Calu3 (cell line): ENCODE data around the gene SELP. TPM values are rescaled to one million over a fixed set of nuclear protein-coding genes. Genes with fewer than 3 reads are reported as not detected.
"Not testable (repeated sequence)": the region's sequence is repeated elsewhere in the genome, so short reads cannot be mapped to it uniquely, and the experiment has no call there.

Experiments
- BruUV-seq: library from RNA; stranded (reverse); fragments of 400-500 nt; replicated peaks from 2 replicates; lab custom pipeline; 2021; lab: Mats Ljungman, UMichigan
- CTCF ChIA-PET: fragments of 300-600 bp; sonication (Branson Sonifier 250); formaldehyde crosslinking; loops from one replicate; lab custom pipeline; 2022; ENCODE audit warnings: antibody characterized with exemption; lab: Charles Lee
- DNase-seq: peaks from one replicate; pipeline ENCODE4 v3.0.0; 2022
- H3K27ac Mint-ChIP-seq: one replicate; pipeline ENCODE4 v1.8.0; 2022; ENCODE audit warnings: mixed read lengths; ENCODE audit not compliant: unreplicated experiment
- H3K27me3 Mint-ChIP-seq: one replicate; pipeline ENCODE4 v1.8.0; 2022; ENCODE audit warnings: mixed read lengths; ENCODE audit not compliant: unreplicated experiment
- H3K36me3 Mint-ChIP-seq: one replicate; pipeline ENCODE4 v1.8.0; 2022; ENCODE audit warnings: mild to moderate bottlenecking, moderate library complexity, mixed read lengths; ENCODE audit not compliant: insufficient read depth, unreplicated experiment
- H3K4me1 Mint-ChIP-seq: one replicate; pipeline ENCODE4 v1.8.0; 2022; ENCODE audit warnings: mild to moderate bottlenecking, low read depth, mixed read lengths; ENCODE audit not compliant: unreplicated experiment
- H3K4me3 Mint-ChIP-seq: one replicate; pipeline ENCODE4 v1.8.0; 2022; ENCODE audit warnings: mild to moderate bottlenecking, low read depth, moderate library complexity, mixed read lengths; ENCODE audit not compliant: unreplicated experiment
- H3K9me3 Mint-ChIP-seq: one replicate; pipeline ENCODE4 v1.8.0; 2022; ENCODE audit warnings: low read depth, mixed read lengths; ENCODE audit not compliant: unreplicated experiment
- intact Hi-C: fragments of 100-400 bp; cut with micrococcal nuclease; formaldehyde crosslinking; loops from one replicate; pipeline ENCODE4 v1.10.0; 2022; ENCODE audit not compliant: unreplicated experiment
- total RNA-seq: library from RNA; stranded (reverse); gene quantifications from 2 replicates; pipeline ENCODE4 v1.2.3, GENCODE V29; 2022
- TF ChIP-seq, protein P1 (sequence below): fragments of 200-600 bp; IDR thresholded peaks from one replicate; pipeline ENCODE4 v1.8.0; 2022; ENCODE audit warnings: antibody characterized with exemption; ENCODE audit not compliant: unreplicated experiment

SELP gene
- total RNA-seq, 1 experiment from 2014 or later, result 0.47 TPM

- CTCF ChIA-PET, H3K4me3 Mint-ChIP-seq: not testable (repeated sequence)
Measured at GRCh38 chr1:169667227-169667639, 37.3 kb upstream of the SELP start.

GRCh38 chr1:169662680-169663079 lies 32.8 kb upstream of the SELP start:
- H3K4me3 Mint-ChIP-seq, CTCF ChIA-PET, BruUV-seq, intact Hi-C loops, H3K27ac Mint-ChIP-seq, DNase-seq, H3K27me3 Mint-ChIP-seq, H3K36me3 Mint-ChIP-seq, H3K9me3 Mint-ChIP-seq: not testable (repeated sequence)
- peaks cover 13% of the 10 kb centered on the region for H3K4me1 Mint-ChIP-seq

More at GRCh38 chr1:169667227-169667639, 37.3 kb upstream of the SELP start:
- H3K9me3 Mint-ChIP-seq, H3K36me3 Mint-ChIP-seq, intact Hi-C loops, H3K4me1 Mint-ChIP-seq, BruUV-seq, H3K27ac Mint-ChIP-seq, DNase-seq, H3K27me3 Mint-ChIP-seq: not testable (repeated sequence)

GRCh38 chr1:169661066-169661465 lies 31.1 kb upstream of the SELP start:
- H3K4me3 Mint-ChIP-seq, BruUV-seq, H3K27me3 Mint-ChIP-seq, H3K9me3 Mint-ChIP-seq, H3K27ac Mint-ChIP-seq, H3K36me3 Mint-ChIP-seq, DNase-seq, intact Hi-C loops: not testable (repeated sequence)
- CTCF ChIA-PET, result interaction anchor here (0.6 kb wide), 1 partner anchor 1983 kb away, joined by 4 read pairs; no protein-coding TSS in a partner anchor
- peaks cover 21% of the 10 kb centered on the region for H3K4me1 Mint-ChIP-seq

DNA sequence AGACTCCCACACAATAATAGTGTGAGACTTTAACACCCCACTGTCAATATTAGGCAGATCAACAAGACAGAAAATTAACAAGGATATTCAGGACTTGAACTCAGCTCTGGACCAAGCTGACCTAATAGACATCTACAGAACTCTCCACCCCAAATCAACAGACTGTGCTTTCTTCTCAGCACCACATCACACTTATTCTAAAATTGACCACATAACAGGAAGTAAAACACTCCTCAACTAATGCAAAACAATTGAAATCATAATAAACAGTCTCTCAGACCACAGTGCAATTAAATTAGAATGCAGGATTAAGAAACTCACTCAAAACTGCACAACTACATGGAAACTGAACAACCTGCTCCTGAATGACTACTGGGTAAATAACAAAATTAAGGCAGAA lies 28.9 kb upstream of the SELP start:
- H3K9me3 Mint-ChIP-seq, BruUV-seq, CTCF ChIA-PET, H3K27ac Mint-ChIP-seq, H3K4me3 Mint-ChIP-seq, intact Hi-C loops, H3K27me3 Mint-ChIP-seq, H3K36me3 Mint-ChIP-seq, DNase-seq: not testable (repeated sequence)
- peaks cover 32% of the 10 kb centered on the region for H3K4me1 Mint-ChIP-seq

DNA sequence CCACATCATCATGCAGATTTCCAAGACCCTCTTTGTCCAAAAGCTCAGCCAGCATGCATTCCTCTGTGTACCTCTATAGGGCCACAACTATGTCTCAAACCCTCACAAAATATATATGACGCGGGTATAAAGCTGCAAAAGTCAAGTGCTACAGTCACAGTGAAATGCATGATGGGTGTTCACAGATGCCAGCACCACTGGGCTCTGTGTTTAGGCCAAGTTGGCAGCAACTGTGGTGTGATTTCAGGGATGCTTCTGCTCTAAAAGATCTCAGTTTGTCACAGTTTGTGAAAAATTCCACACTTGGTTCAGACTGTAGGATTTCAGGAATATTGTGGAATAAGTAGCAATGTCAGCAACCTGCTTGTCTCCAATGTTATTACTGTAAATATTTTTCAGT lies 23.9 kb upstream of the SELP start:
- H3K27me3 Mint-ChIP-seq, result no peaks in the 10 kb centered on the region
- H3K4me1 Mint-ChIP-seq, result peaks cover 32% of the 10 kb centered on the region
- no peak for DNase-seq
- CTCF ChIA-PET, result no interaction called here
- no peaks in the 10 kb centered on the region for H3K9me3 Mint-ChIP-seq
- no peaks in the 10 kb centered on the region for H3K36me3 Mint-ChIP-seq
- H3K27ac Mint-ChIP-seq, result no peak overlapping the region
- intact Hi-C loops, result no loop called here
- no peak overlapping the region for H3K4me3 Mint-ChIP-seq
- TF ChIP-seq, protein P1, sequence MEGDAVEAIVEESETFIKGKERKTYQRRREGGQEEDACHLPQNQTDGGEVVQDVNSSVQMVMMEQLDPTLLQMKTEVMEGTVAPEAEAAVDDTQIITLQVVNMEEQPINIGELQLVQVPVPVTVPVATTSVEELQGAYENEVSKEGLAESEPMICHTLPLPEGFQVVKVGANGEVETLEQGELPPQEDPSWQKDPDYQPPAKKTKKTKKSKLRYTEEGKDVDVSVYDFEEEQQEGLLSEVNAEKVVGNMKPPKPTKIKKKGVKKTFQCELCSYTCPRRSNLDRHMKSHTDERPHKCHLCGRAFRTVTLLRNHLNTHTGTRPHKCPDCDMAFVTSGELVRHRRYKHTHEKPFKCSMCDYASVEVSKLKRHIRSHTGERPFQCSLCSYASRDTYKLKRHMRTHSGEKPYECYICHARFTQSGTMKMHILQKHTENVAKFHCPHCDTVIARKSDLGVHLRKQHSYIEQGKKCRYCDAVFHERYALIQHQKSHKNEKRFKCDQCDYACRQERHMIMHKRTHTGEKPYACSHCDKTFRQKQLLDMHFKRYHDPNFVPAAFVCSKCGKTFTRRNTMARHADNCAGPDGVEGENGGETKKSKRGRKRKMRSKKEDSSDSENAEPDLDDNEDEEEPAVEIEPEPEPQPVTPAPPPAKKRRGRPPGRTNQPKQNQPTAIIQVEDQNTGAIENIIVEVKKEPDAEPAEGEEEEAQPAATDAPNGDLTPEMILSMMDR, result no peak
- BruUV-seq, result no TSS peak

DNA sequence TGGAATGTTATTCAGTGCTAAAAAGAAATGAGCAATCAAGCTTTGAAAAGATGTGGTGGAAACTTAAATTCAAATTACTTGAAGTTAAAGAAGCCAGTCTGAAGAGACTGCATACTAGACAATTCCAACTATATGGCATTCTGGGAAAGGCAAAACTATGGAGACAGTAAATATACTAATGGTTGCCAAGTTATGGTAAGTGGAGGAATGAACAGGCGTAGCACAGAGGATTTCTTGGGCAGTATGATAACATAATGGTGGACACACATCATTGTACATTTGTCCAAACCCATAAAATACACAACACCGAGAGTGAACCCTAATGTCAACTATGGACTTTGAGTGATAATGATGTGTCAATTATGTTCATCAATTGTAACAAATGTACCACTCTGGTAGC lies 21.1 kb upstream of the SELP start:
- no TSS peak for BruUV-seq

More for the DNA sequence above, 21.1 kb upstream of the SELP start:
- no peak overlapping the region for H3K4me3 Mint-ChIP-seq
- TF ChIP-seq, protein P1, result no peak
- no peak for DNase-seq
- peaks cover 11% of the 10 kb centered on the region for H3K4me1 Mint-ChIP-seq
- no peaks in the 10 kb centered on the region for H3K9me3 Mint-ChIP-seq
- intact Hi-C loops, result no loop called here
- no peak overlapping the region for H3K27ac Mint-ChIP-seq
- CTCF ChIA-PET, result no interaction called here
- H3K36me3 Mint-ChIP-seq, result no peaks in the 10 kb centered on the region
- no peaks in the 10 kb centered on the region for H3K27me3 Mint-ChIP-seq
